ENCODE data around the gene TMEM119. TPM values are rescaled to one million over a fixed set of nuclear protein-coding genes. Genes with fewer than 3 reads are reported as not detected.

The TMEM119 gene
- total and polyA plus RNA-seq, 9 of the 15 experiments (the other 6 are each of a cell fraction or from before 2014, with no cell fraction given), result 0.18 TPM; not detected in 8

GRCh38 chr12:108634341-108634751 is 36.5 kb upstream of the TMEM119 start (continued):
- TF ChIP-seq CTCF (IDR thresholded peaks at IDR 0.05 in 2 of 3, conservative IDR thresholded peaks at IDR 0.05 in 1 of 3; ENCODE audit: insufficient read depth in 2 of 3, low read depth in 1 of 3, low read length in 3 of 3) (0 out of 6 replicates have a peak, but pooled peaks of 1 of the 3 experiments have one; percentile 8), E2F5 (CRISPR knock-in tag; IDR thresholded peaks at IDR 0.05) (no peak), MAFK (IDR thresholded peaks at IDR 0.05; ENCODE audit: low read length) (0 out of 2 replicates have a peak, but pooled peaks have one; percentile 22)

GRCh38 chr12:108633534-108634248 is 35.8 kb upstream of the TMEM119 start, which contains the start of gene SELPLG:
SELPLG (minus strand) TSS chr12:108633894; CDS start chr12:108624307, 9,587 bp downstream.
- peak within 1 kb of the TSS; percentile 76 for H3K27ac ChIP-seq (ENCODE audit: extremely low read depth, low read depth, low read length)
- H3K4me3 ChIP-seq, result no peak within 1 kb of the TSS
- no TSS peak for BruUV-seq (replicated peaks)
- intact Hi-C loops (cut with micrococcal nuclease), result loop anchor here (5.0 kb wide), 1 partner anchor 59 kb away; no protein-coding TSS in a partner anchor
- H3K36me3 ChIP-seq (ENCODE audit: control insufficient read depth, insufficient read depth, low read length), result peaks cover 33% of the 10 kb centered on the region; the same call in 2 of the 3 replicates
- 23% methylated on average over 14 of the region's 14 CpGs for WGBS (ENCODE audit: insufficient coverage, low coverage, missing lambda C conversion rate)
- peak within 1 kb of the TSS; percentile 80 for H2AFZ ChIP-seq (ENCODE audit: low read depth, low read length)
- DNase-seq (ENCODE audit: extremely low read depth in 1 of 4, low spot score in 3 of 4), result peak in 3 of 4 experiments; percentile 40 to 50 (median 45)
- H3K9me3 ChIP-seq (replicated peaks; ENCODE audit: control insufficient read depth, insufficient read depth, low read depth, low read length), result no peaks in the 10 kb centered on the region
- no peaks in the 10 kb centered on the region for H3K9me1 ChIP-seq (ENCODE audit: control insufficient read depth, insufficient read depth, low read length)
- peak; percentile 62 for FAIRE-seq
- H4K20me1 ChIP-seq (replicated peaks; ENCODE audit: control insufficient read depth, insufficient read depth, low read length), result no peaks in the 10 kb centered on the region
- no peak for ATAC-seq
- H3K9ac ChIP-seq (ENCODE audit: insufficient read depth in 1 of 2, low read depth in 2 of 2, low read length in 2 of 2), result peak within 1 kb of the TSS; percentile 64 to 93
- peaks cover 47% of the 10 kb centered on the region for H3K79me2 ChIP-seq (ENCODE audit: control insufficient read depth, insufficient read depth, low read length)
- POLR2A ChIA-PET, result interaction anchor here (0.6 to 7.4 kb wide), 3 partner anchors 7 to 453 kb away, joined by 3 to 69 read pairs (median 3); partner anchors contain the start of gene ISCU
- H3K27me3 ChIP-seq (ENCODE audit: control insufficient read depth in 2 of 2, insufficient read depth in 2 of 2, low read length in 2 of 2), result no peaks in the 10 kb centered on the region
- in situ Hi-C loops (cut with MboI), result no loop called here
- peak within 1 kb of the TSS; percentile 50 for H3K4me2 ChIP-seq (ENCODE audit: insufficient read depth, low read length)
- CTCF ChIA-PET (ENCODE audit: low intra/inter-chr PET ratio), result interaction anchor here (0.6 kb wide), 1 partner anchor 71 kb away, joined by 3 read pairs; no protein-coding TSS in a partner anchor
- H3K4me1 ChIP-seq (replicated peaks in 1 of 2; ENCODE audit: control insufficient read depth in 2 of 2, insufficient read depth in 2 of 2, low read length in 2 of 2), result peaks cover 55 to 57% of the 10 kb centered on the region in 2 experiments
- TF ChIP-seq ZBTB7A (IDR thresholded peaks at IDR 0.05; ENCODE audit: borderline replicate concordance, control insufficient read depth, low read depth, low read length) (no peak), AFF4 (CRISPR knock-in tag; IDR thresholded peaks at IDR 0.05) (no peak), ETS2 (tag; IDR thresholded peaks at IDR 0.05; ENCODE audit: borderline replicate concordance, poor library complexity, severe bottlenecking) (no peak), ZHX1 (conservative IDR thresholded peaks at IDR 0.05; ENCODE audit: low read length) (no peak), POLR2G (IDR thresholded peaks at IDR 0.05; ENCODE audit: low read depth, low read length) (peak; percentile 48)
